H1 (cell line): ENCODE measurements around the gene LRRC14B.

ENCODE experiments used
- POLR2AphosphoS5 ChIP-seq: IDR thresholded peaks from 2 replicates; pipeline ENCODE4 v1.6.1; 2011; ENCODE audit warnings: low read depth, low read length
- TAF1 ChIP-seq: IDR thresholded peaks from 2 replicates; pipeline ENCODE4 v1.6.1; 2011; ENCODE audit warnings: mild to moderate bottlenecking, low read depth, low read length
- ZNF274 ChIP-seq: IDR thresholded peaks from 2 replicates; pipeline ENCODE4 v1.7.0; 2012; ENCODE audit warnings: low read length, borderline replicate concordance; ENCODE audit errors: extremely low read depth
- TF ChIP-seq, protein P1 (sequence below), 3 experiments: IDR thresholded peaks; 1 replicate in 2 of 3; 2 replicates in 1 of 3; pipeline versions ENCODE4 v1.5.1 to v1.6.1; 2011; ENCODE audit warnings: low read length in 3 of 3, mild to moderate bottlenecking in 3 of 3, inconsistent platforms in 2 of 3, low read depth in 1 of 3, moderate library complexity in 1 of 3; ENCODE audit not compliant: insufficient read depth in 1 of 3; ENCODE audit errors: control extremely low read depth in 1 of 3

DNA sequence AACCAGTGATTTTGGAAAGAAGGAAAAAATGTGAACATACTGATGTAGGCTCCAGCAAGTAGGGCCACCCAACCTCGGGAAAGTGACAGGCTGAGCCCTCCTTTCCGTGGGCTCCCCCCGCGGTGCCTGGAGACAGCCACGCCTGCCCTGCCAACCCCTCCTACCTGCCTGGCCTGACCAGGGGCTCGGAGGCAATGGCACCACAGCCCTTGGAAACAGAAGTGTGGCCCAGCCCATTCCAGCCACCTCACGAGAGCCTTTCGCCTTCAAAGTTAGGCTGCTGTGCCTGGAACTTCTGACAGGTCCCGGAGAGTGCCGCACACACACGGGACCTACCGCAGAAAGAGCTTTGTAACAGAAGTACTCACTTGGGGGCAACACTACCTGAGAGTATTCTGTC lies 49.5 kb upstream of the LRRC14B start:
- TF ChIP-seq TAF1: no peak
- no peak for TF ChIP-seq ZNF274
- TF ChIP-seq, protein P1, sequence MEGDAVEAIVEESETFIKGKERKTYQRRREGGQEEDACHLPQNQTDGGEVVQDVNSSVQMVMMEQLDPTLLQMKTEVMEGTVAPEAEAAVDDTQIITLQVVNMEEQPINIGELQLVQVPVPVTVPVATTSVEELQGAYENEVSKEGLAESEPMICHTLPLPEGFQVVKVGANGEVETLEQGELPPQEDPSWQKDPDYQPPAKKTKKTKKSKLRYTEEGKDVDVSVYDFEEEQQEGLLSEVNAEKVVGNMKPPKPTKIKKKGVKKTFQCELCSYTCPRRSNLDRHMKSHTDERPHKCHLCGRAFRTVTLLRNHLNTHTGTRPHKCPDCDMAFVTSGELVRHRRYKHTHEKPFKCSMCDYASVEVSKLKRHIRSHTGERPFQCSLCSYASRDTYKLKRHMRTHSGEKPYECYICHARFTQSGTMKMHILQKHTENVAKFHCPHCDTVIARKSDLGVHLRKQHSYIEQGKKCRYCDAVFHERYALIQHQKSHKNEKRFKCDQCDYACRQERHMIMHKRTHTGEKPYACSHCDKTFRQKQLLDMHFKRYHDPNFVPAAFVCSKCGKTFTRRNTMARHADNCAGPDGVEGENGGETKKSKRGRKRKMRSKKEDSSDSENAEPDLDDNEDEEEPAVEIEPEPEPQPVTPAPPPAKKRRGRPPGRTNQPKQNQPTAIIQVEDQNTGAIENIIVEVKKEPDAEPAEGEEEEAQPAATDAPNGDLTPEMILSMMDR (IDR thresholded peaks at IDR 0.05; ENCODE audit: control extremely low read depth in 1 of 3, insufficient read depth in 1 of 3, low read depth in 1 of 3, low read length in 3 of 3): no peak
- TF ChIP-seq POLR2AphosphoS5: no peak
